H1 (cell line): ENCODE results near the gene RHBG. TPM values are rescaled to one million over a fixed set of nuclear protein-coding genes. Genes with fewer than 3 reads are reported as not detected.

Source experiments
- CTCF ChIA-PET: fragments of 300-600 bp; sonication (Branson Sonifier 250); formaldehyde crosslinking; loops from one replicate; lab custom pipeline; 2021; ENCODE audit not compliant: partially characterized antibody; lab: Charles Lee
- POLR2A ChIA-PET: fragments of 300-600 bp; sonication (Branson Sonifier 250); formaldehyde crosslinking; loops from one replicate; lab custom pipeline; 2021; ENCODE audit warnings: inconsistent platforms; ENCODE audit not compliant: partially characterized antibody; lab: Charles Lee
- DNase-seq, 2 experiments: peaks; one replicate each; pipeline versions ENCODE4 v3.0.0 to v3.0.0-alpha.2; 2010 to 2022; ENCODE audit warnings: low spot score in 2 of 2, low read depth in 1 of 2, mixed read lengths in 1 of 2
- FAIRE-seq: peaks from 2 replicates; lab custom pipeline; 2011; peaks lifted over from hg19 to GRCh38; lab: Jason Lieb, UNC
- H2AFZ ChIP-seq: 2 replicates; pipeline ENCODE4 v1.8.1; 2012; ENCODE audit warnings: low read length, inconsistent platforms
- H2AK5ac ChIP-seq: 2 replicates; pipeline ENCODE4 v1.6.1; 2013; ENCODE audit warnings: low read depth, low read length
- H2BK120ac ChIP-seq: replicated peaks from 2 replicates; pipeline ENCODE3; 2013; ENCODE audit warnings: low read depth, low read length, inconsistent platforms
- H2BK12ac ChIP-seq: 2 replicates; pipeline ENCODE4 v1.6.1; 2013; ENCODE audit warnings: low read depth, low read length
- H2BK15ac ChIP-seq: 2 replicates; pipeline ENCODE4 v1.6.1; 2013; ENCODE audit warnings: low read length
- H2BK20ac ChIP-seq: 2 replicates; pipeline ENCODE4 v1.6.1; 2013; ENCODE audit warnings: low read length
- H2BK5ac ChIP-seq: 2 replicates; pipeline ENCODE4 v1.6.1; 2013; ENCODE audit warnings: low read depth, low read length
- H3K14ac ChIP-seq: 2 replicates; pipeline ENCODE4 v1.6.1; 2013; ENCODE audit warnings: inconsistent platforms; ENCODE audit not compliant: insufficient read length
- H3K18ac ChIP-seq: 2 replicates; pipeline ENCODE4 v1.6.1; 2013; ENCODE audit warnings: low read length; ENCODE audit errors: extremely low read depth
- H3K23ac ChIP-seq: 2 replicates; pipeline ENCODE4 v1.6.1; 2013; ENCODE audit warnings: inconsistent platforms; ENCODE audit not compliant: insufficient read length
- H3K23me2 ChIP-seq: 2 replicates; pipeline ENCODE4 v1.6.1; 2013; ENCODE audit warnings: low read depth, low read length
- H3K27ac ChIP-seq: 2 replicates; pipeline ENCODE4 v1.6.1; 2011; ENCODE audit warnings: low read depth, low read length, inconsistent platforms
- H3K27me3 ChIP-seq, 4 experiments: replicated peaks in 1 of 4; 1 replicate in 1 of 4; 2 replicates in 3 of 4; pipeline versions ENCODE4 v1.6.1 to v1.8.1; 2011 to 2013; ENCODE audit warnings: low read length in 3 of 4, mild to moderate bottlenecking in 3 of 4, inconsistent platforms in 2 of 4, mixed read lengths in 2 of 4, moderate library complexity in 1 of 4; ENCODE audit not compliant: control insufficient read depth in 3 of 4, insufficient read depth in 3 of 4; ENCODE audit errors: extremely low read depth in 1 of 4
- H3K36me3 ChIP-seq, 4 experiments: 2 replicates each; pipeline versions ENCODE4 v1.6.1 to v1.8.1; 2011 to 2013; ENCODE audit warnings: mild to moderate bottlenecking in 4 of 4, low read length in 3 of 4, moderate library complexity in 2 of 4, control low read depth in 1 of 4, inconsistent platforms in 1 of 4; ENCODE audit not compliant: insufficient read depth in 4 of 4, control insufficient read depth in 2 of 4
- H3K4ac ChIP-seq: replicated peaks from 2 replicates; pipeline ENCODE3; 2013; ENCODE audit warnings: low read length, low read depth, mixed read lengths, inconsistent platforms; ENCODE audit not compliant: insufficient read length
- H3K4me1 ChIP-seq, 4 experiments: replicated peaks in 1 of 4; 1 replicate in 1 of 4; 2 replicates in 3 of 4; pipeline versions ENCODE4 v1.6.1 to v1.8.1; 2011 to 2013; ENCODE audit warnings: low read length in 3 of 4, inconsistent platforms in 2 of 4, mixed read lengths in 1 of 4; ENCODE audit not compliant: insufficient read depth in 4 of 4, control insufficient read depth in 3 of 4
- H3K4me2 ChIP-seq, 2 experiments: 2 replicates each; pipeline versions ENCODE4 v1.6.1 to v1.8.1; 2011 to 2013; ENCODE audit warnings: low read depth in 2 of 2, low read length in 2 of 2, control low read depth in 1 of 2, inconsistent platforms in 1 of 2, mild to moderate bottlenecking in 1 of 2; ENCODE audit not compliant: insufficient read depth in 1 of 2
- H3K4me3 ChIP-seq, 4 experiments: fragments of 200-600, 300-600 bp in 1 of 4; sonication (generic), shearing (Covaris generic), sonication (Bioruptor Twin) in 1 of 4; 2 replicates each; pipeline versions ENCODE4 v1.5.1 to v1.8.1; 2011 to 2016; ENCODE audit warnings: low read length in 4 of 4, low read depth in 3 of 4, control low read depth in 2 of 4, inconsistent platforms in 2 of 4, mild to moderate bottlenecking in 2 of 4, mixed read lengths in 1 of 4, moderate library complexity in 1 of 4; ENCODE audit not compliant: insufficient read depth in 2 of 4; ENCODE audit errors: extremely low read depth in 1 of 4
- H3K56ac ChIP-seq: replicated peaks from 2 replicates; pipeline ENCODE3; 2013; ENCODE audit warnings: low read depth, mild to moderate bottlenecking, mixed read lengths, low read length, inconsistent platforms; ENCODE audit not compliant: insufficient read length
- H3K79me1 ChIP-seq: 2 replicates; pipeline ENCODE4 v1.6.1; 2013; ENCODE audit warnings: low read depth, low read length, control low read depth
- H3K79me2 ChIP-seq, 2 experiments: 2 replicates each; pipeline versions ENCODE4 v1.6.1 to v1.8.1; 2012 to 2013; ENCODE audit warnings: low read length in 2 of 2, mild to moderate bottlenecking in 2 of 2, inconsistent platforms in 1 of 2; ENCODE audit not compliant: insufficient read depth in 2 of 2, control insufficient read depth in 1 of 2
- H3K9ac ChIP-seq, 4 experiments: replicated peaks in 1 of 4; 1 replicate in 1 of 4; 2 replicates in 3 of 4; pipeline versions ENCODE4 v1.6.1 to v1.8.1; 2011 to 2013; ENCODE audit warnings: low read depth in 3 of 4, low read length in 3 of 4, control low read depth in 2 of 4, mild to moderate bottlenecking in 2 of 4, moderate library complexity in 2 of 4, inconsistent platforms in 1 of 4; ENCODE audit errors: extremely low read depth in 1 of 4
- H3K9me3 ChIP-seq, 2 experiments: 2 replicates each; pipeline versions ENCODE4 v1.6.1 to v1.8.1; 2012 to 2013; ENCODE audit warnings: mild to moderate bottlenecking in 2 of 2, moderate library complexity in 2 of 2, control low read depth in 1 of 2, inconsistent platforms in 1 of 2, low read depth in 1 of 2, low read length in 1 of 2, mixed read lengths in 1 of 2; ENCODE audit not compliant: insufficient read depth in 2 of 2
- H4K20me1 ChIP-seq, 2 experiments: replicated peaks in 1 of 2; 2 replicates each; pipeline versions ENCODE3 to v1.8.1; 2011 to 2013; ENCODE audit warnings: inconsistent platforms in 2 of 2, low read length in 2 of 2, mild to moderate bottlenecking in 1 of 2; ENCODE audit not compliant: insufficient read depth in 2 of 2, control insufficient read depth in 1 of 2
- H4K5ac ChIP-seq: 2 replicates; pipeline ENCODE4 v1.6.1; 2013; ENCODE audit warnings: low read length, low read depth, mixed read lengths, inconsistent platforms; ENCODE audit not compliant: insufficient read length
- H4K8ac ChIP-seq: 2 replicates; pipeline ENCODE4 v1.8.0; 2013; ENCODE audit warnings: mild to moderate bottlenecking, moderate library complexity, low read length, inconsistent platforms; ENCODE audit not compliant: insufficient read depth; ENCODE audit errors: extremely low read depth
- H4K91ac ChIP-seq: replicated peaks from 2 replicates; pipeline ENCODE3; 2013; ENCODE audit warnings: low read length, mixed read lengths, inconsistent platforms; ENCODE audit not compliant: insufficient read length
- ASH2L ChIP-seq: fragments of 200-600, 300-600 bp; sonication (generic); IDR thresholded peaks from one replicate; pipeline ENCODE4 v1.7.1; 2017; ENCODE audit warnings: low read length
- ATF3 ChIP-seq: IDR thresholded peaks from 2 replicates; pipeline ENCODE4 v1.6.1; 2011; ENCODE audit warnings: low read depth, mild to moderate bottlenecking, low read length; ENCODE audit not compliant: insufficient read depth
- BACH1 ChIP-seq: IDR thresholded peaks from 2 replicates; pipeline ENCODE4 v1.6.1; 2012; ENCODE audit warnings: low read length, improper control_type of control experiment
- CEBPB ChIP-seq: IDR thresholded peaks from 2 replicates; pipeline ENCODE4 v1.6.1; 2012; ENCODE audit warnings: low read depth, low read length
- CHD2 ChIP-seq: IDR thresholded peaks from 2 replicates; pipeline ENCODE4 v1.6.1; 2012; ENCODE audit warnings: low read length, improper control_type of control experiment
- HDAC2 ChIP-seq, 2 experiments: fragments of 300-600 bp in 1 of 2; sonication (generic) in 1 of 2; IDR thresholded peaks; 2 replicates each; pipeline ENCODE4 v1.6.1; 2011 to 2012; ENCODE audit warnings: low read depth in 2 of 2, low read length in 2 of 2, mild to moderate bottlenecking in 2 of 2, moderate library complexity in 2 of 2, borderline replicate concordance in 1 of 2, inconsistent platforms in 1 of 2
- KDM5A ChIP-seq: fragments of 200-600 bp; IDR thresholded peaks from 2 replicates; pipeline ENCODE4 v1.7.1; 2012; ENCODE audit warnings: mild to moderate bottlenecking, low read length, inconsistent platforms, mixed read lengths
- PHF8 ChIP-seq: fragments of 200-600 bp; sonication (generic); conservative IDR thresholded peaks from 2 replicates; pipeline ENCODE4 v1.7.1; 2012; ENCODE audit warnings: low read depth, mild to moderate bottlenecking, inconsistent platforms, low read length, moderate library complexity
- RFX5 ChIP-seq: IDR thresholded peaks from 2 replicates; pipeline ENCODE4 v1.6.1; 2011; ENCODE audit warnings: low read depth, low read length, improper control_type of control experiment, borderline replicate concordance
- RNF2 ChIP-seq: fragments of 200-900, 300-1000 bp; sonication (generic); IDR thresholded peaks from 2 replicates; pipeline ENCODE4 v1.7.1; 2016; ENCODE audit warnings: borderline replicate concordance, low read depth, mild to moderate bottlenecking, antibody characterized with exemption, low read length; ENCODE audit not compliant: poor library complexity, severe bottlenecking; ENCODE audit errors: missing control alignments
- RXRA ChIP-seq: IDR thresholded peaks from 2 replicates; pipeline ENCODE4 v1.6.1; 2011; ENCODE audit warnings: low read depth, mild to moderate bottlenecking, low read length, moderate library complexity; ENCODE audit not compliant: insufficient read depth
- SIN3A ChIP-seq, 2 experiments: IDR thresholded peaks in 1 of 2; conservative IDR thresholded peaks in 1 of 2; 2 replicates each; pipeline ENCODE4 v1.6.1; 2011 to 2012; ENCODE audit warnings: low read length in 2 of 2, improper control_type of control experiment in 1 of 2, low read depth in 1 of 2, mild to moderate bottlenecking in 1 of 2
- YY1 ChIP-seq: IDR thresholded peaks from 2 replicates; pipeline ENCODE4 v1.6.1; 2011; ENCODE audit warnings: low read depth, mild to moderate bottlenecking, low read length
- WGBS, 2 experiments: shearing (Covaris generic) in 1 of 2; methylation state at CpG; one replicate each; pipeline versions ENCODE4 v1.1.6 to v1.1.7; 2013 to 2015; ENCODE audit warnings: low lambda C conversion rate in 2 of 2, mixed read lengths in 2 of 2, inconsistent platforms in 1 of 2, low coverage in 1 of 2, missing lambda C conversion rate in 1 of 2; ENCODE audit not compliant: insufficient replicate concordance in 2 of 2, insufficient coverage in 1 of 2, insufficient read length in 1 of 2; ENCODE audit errors: extremely low coverage in 1 of 2, missing lambda C conversion rate in 1 of 2; 5-methylcytosine and 5-hydroxymethylcytosine counted together
- polyA plus RNA-seq, 7 experiments: library from polyadenylated mRNA; depleted of rRNA in 3 of 7; stranded (reverse) in 5 of 7; unstranded in 2 of 7; fragments of >200 nt in 5 of 7; fragments of 200-250 nt in 2 of 7; gene quantifications; 1 replicate in 5 of 7; 2 replicates in 1 of 7; 4 replicates in 1 of 7; pipeline versions ENCODE4 v1.2.1 to v1.2.3, GENCODE V29; 2011 to 2013; ENCODE audit warnings: missing spikeins in 2 of 7, mixed read lengths in 2 of 7
- total RNA-seq: library from RNA; stranded (reverse); fragmentation: NEBNext Ultra II Directional; extraction: Animal tissue kit (Norgen Biotek cat#: 25700); gene quantifications from 2 replicates; pipeline ENCODE4 v1.2.1, GENCODE V29; 2021

Gene RHBG
- total and polyA plus RNA-seq, 2 of the 8 experiments (the other 6 are each of a cell fraction or from before 2014, with no cell fraction given), result 2.6 to 2.7 TPM

- no peak overlapping the region for H2BK120ac ChIP-seq
- no peaks in the 10 kb centered on the region for H4K20me1 ChIP-seq
- 91% methylated on average over 2 of the region's 2 CpGs; no CpG with 5 or more reads in 1 of the 2 experiments for WGBS, 2 experiments
- H3K14ac ChIP-seq, result no peak overlapping the region
- no peak overlapping the region for H2BK5ac ChIP-seq
- no peak overlapping the region for H4K8ac ChIP-seq
- no peak overlapping the region for H3K9ac ChIP-seq
- no peak overlapping the region for H3K18ac ChIP-seq
- no peaks in the 10 kb centered on the region for H3K9me3 ChIP-seq
- H4K91ac ChIP-seq, result no peak overlapping the region
- H3K27me3 ChIP-seq, result no peaks in the 10 kb centered on the region; a peak in 1 of 7 replicates
- H2AK5ac ChIP-seq, result no peak overlapping the region
- H4K5ac ChIP-seq, result no peak overlapping the region
- H3K27ac ChIP-seq, result no peak overlapping the region
- ChIA-PET POLR2A (interaction anchor here (0.9 to 2.1 kb wide), 3 partner anchors 17 to 76 kb away, joined by 3 to 6 read pairs (median 6); partner anchors contain the start of gene SMG5), CTCF (interaction anchor here (0.9 to 6.1 kb wide), 13 partner anchors 8 to 84 kb away, joined by 3 to 60 read pairs (median 6); no protein-coding TSS in a partner anchor)
- no peak overlapping the region for H3K23ac ChIP-seq
- H2BK15ac ChIP-seq, result no peak overlapping the region
- no peak overlapping the region for H2BK12ac ChIP-seq
- peaks cover 6% of the 10 kb centered on the region; the same call in 1 of the 2 replicates for H3K23me2 ChIP-seq
- FAIRE-seq, result no peak
- H2BK20ac ChIP-seq, result no peak overlapping the region
- H2AFZ ChIP-seq, result no peak overlapping the region
- H3K56ac ChIP-seq, result no peak overlapping the region
- H3K4me2 ChIP-seq, result peak overlapping the region in 1 of 2 experiments; percentile 49; a peak in 1 of 4 replicates
- no peaks in the 10 kb centered on the region for H3K79me2 ChIP-seq
- no peak overlapping the region for H3K4ac ChIP-seq
- peaks cover 0 to 4% (median 2%) of the 10 kb centered on the region in 4 experiments; a peak in 3 of 7 replicates for H3K4me1 ChIP-seq
- H3K36me3 ChIP-seq, result no peaks in the 10 kb centered on the region
- no peak for DNase-seq
- H3K4me3 ChIP-seq, result no peak overlapping the region
- no peaks in the 10 kb centered on the region for H3K79me1 ChIP-seq
- no peak for TF ChIP-seq SIN3A (conservative IDR thresholded peaks at IDR 0.05 in 1 of 2, IDR thresholded peaks at IDR 0.05 in 1 of 2; ENCODE audit: low read depth in 1 of 2, low read length in 2 of 2)
- TF ChIP-seq PHF8, result no peak
- TF ChIP-seq RXRA, result no peak
- no peak for TF ChIP-seq CHD2
- TF ChIP-seq HDAC2 (IDR thresholded peaks at IDR 0.05; ENCODE audit: borderline replicate concordance in 1 of 2, low read depth in 2 of 2, low read length in 2 of 2), result no peak
- TF ChIP-seq BACH1, result no peak
- TF ChIP-seq ATF3, result no peak
- TF ChIP-seq YY1, result no peak
- TF ChIP-seq RNF2, result no peak
- TF ChIP-seq CEBPB, result no peak
- TF ChIP-seq ASH2L, result no peak
- TF ChIP-seq RFX5, result no peak
- TF ChIP-seq KDM5A, result no peak
Observed at GRCh38 chr1:156357977-156358376, 11.0 kb upstream of the RHBG start.
